ENCODE data around the gene NLRC4.
A peak's percentile ranks its signal among the peaks of the same experiment; 100 is the strongest.
"Not testable (repeated sequence)": the region's sequence is repeated elsewhere in the genome, so short reads cannot be mapped to it uniquely, and the experiment has no call there.

NLRC4 gene, protein sequence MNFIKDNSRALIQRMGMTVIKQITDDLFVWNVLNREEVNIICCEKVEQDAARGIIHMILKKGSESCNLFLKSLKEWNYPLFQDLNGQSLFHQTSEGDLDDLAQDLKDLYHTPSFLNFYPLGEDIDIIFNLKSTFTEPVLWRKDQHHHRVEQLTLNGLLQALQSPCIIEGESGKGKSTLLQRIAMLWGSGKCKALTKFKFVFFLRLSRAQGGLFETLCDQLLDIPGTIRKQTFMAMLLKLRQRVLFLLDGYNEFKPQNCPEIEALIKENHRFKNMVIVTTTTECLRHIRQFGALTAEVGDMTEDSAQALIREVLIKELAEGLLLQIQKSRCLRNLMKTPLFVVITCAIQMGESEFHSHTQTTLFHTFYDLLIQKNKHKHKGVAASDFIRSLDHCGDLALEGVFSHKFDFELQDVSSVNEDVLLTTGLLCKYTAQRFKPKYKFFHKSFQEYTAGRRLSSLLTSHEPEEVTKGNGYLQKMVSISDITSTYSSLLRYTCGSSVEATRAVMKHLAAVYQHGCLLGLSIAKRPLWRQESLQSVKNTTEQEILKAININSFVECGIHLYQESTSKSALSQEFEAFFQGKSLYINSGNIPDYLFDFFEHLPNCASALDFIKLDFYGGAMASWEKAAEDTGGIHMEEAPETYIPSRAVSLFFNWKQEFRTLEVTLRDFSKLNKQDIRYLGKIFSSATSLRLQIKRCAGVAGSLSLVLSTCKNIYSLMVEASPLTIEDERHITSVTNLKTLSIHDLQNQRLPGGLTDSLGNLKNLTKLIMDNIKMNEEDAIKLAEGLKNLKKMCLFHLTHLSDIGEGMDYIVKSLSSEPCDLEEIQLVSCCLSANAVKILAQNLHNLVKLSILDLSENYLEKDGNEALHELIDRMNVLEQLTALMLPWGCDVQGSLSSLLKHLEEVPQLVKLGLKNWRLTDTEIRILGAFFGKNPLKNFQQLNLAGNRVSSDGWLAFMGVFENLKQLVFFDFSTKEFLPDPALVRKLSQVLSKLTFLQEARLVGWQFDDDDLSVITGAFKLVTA

DNA sequence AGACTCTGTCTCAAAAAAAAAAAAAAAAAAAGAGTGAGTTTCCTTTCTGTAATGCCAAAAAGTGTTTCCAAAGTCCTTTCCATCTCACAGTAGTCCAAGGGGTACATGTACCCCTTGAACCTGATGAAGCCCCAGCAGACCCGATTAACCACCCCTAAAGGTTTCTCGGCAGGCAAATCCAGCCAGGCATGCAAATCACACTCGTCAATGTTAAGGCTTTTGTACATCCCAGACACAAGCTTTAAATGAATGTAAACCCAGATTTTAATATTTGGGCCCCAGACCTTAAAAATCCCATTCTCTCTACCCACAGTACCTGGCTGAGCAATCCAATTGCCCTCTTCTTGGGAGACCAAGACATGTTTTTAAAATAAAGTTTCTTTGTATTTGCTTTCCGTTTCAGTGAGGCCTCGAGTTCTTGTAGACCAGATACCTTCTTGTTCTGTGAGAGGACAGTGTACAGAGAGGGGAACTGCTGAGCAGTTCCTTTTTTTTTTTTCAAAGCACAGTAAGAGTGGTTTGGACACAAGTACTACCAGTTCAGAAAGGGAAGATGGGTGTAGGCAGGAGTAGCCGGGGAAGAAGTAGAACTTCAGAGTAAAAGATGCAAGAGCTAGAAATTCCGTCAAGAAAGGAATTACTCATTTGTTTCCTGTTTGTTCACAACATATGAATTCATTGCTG is at the start of gene NLRC4:
Gene NLRC4, minus strand, starts transcription at position 465 of the 684 bp plus-strand sequence. CDS start 8,111 bp downstream, outside the sequence.
- DNase-seq, result no peak

DNA sequence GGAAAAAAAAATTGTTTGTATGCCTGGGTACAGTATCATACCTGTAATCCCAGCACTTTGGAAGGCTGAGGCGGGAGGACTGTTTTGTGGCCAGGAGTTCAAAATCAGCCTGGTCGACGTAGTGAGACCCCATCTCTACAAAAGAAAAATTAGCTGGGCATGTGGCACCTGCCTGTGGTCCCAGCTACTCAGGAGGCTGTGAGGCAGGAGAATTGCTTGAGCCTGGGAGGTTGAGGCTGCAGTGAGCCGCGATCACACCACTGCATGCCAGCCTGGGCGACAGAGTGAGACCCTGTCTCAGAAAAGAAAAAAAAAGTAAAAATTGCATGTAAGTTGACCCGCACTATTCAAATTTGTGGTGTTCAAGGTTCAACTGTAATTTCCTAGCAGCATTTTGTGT is 45.9 kb upstream of the NLRC4 start:
- DNase-seq, result no peak

DNA sequence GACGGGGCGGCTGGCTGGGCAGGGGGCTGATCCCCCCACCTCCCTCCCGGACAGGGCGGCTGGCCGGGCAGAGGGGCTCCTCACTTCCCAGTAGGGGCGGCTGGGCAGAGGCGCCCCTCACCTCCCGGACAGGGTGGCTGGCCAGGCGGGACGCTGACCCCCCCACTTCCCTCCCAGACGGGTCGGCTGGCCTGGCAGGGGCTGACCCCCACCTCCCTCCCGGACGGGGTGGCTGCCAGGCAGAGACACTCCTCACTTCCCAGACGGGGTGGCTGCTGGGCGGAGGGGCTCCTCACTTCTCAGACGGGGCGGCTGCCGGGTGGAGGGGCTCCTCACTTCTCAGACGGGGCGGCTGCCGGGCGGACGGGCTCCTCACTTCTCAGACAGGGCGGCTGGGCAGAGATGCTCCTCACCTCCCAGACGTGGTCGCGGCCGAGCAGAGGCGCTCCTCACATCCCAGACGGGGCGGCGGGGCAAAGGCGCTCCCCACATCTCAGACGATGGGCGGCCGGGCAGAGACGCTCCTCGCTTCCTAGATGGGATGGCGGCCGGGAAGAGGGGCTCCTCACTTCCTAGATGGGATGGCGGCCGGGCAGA is 29.4 kb upstream of the NLRC4 start:
- DNase-seq, result not testable (repeated sequence)

DNA sequence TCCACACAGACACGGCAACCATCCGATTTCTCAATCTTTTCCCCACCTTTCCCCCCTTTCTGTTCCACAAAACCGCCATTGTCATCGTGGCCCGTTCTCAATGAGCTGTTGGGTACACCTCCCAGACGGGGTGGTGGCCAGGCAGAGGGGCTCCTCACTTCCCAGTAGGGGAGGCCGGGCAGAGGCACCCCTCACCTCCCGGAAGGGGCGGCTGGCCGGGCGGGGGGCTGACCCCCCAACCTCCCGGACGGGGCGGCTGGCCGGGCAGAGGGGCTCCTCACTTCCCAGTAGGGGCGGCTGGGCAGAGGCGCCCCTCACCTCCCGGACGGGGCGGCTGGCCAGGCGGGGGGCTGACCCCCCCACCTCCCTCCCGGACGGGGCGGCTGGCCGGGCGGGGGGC is 28.8 kb upstream of the NLRC4 start:
- DNase-seq, result not testable (repeated sequence)

DNA sequence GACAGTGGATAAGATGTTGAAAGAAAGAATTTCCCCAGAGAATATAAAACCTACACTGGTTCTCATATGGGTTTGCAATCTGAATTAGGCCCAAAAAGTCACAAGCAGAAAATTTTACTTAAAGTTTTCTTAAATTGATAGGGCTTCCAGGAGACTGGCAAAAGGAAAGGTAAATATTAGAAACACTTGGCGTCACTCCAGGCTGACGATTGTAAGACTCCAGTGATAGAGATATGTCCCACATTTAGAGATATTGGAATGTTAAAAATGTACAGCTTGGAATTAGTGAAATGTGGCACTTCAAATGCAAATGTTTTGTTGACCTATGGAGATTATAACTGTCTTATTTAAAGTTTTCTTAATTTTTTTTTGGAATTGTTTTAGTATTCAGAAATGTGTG is 27.1 kb upstream of the NLRC4 start:
- no peak for DNase-seq

DNA sequence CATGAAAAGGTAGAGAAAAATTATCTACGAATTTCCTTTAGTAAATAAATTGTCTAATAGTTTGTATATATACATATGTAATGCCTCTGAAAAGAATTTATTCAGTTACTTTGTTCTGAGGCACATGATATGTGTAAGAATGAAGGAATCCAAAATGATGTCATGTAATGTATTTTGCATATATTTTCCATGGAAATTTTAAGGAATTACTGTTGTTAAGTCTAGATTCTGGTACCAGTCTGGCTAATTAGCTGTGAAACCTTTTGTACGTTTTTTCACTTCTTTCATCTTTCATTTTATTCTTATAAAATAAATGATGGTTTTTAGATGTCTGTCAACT is 25.3 kb upstream of the NLRC4 start:
- no peak for DNase-seq

DNA sequence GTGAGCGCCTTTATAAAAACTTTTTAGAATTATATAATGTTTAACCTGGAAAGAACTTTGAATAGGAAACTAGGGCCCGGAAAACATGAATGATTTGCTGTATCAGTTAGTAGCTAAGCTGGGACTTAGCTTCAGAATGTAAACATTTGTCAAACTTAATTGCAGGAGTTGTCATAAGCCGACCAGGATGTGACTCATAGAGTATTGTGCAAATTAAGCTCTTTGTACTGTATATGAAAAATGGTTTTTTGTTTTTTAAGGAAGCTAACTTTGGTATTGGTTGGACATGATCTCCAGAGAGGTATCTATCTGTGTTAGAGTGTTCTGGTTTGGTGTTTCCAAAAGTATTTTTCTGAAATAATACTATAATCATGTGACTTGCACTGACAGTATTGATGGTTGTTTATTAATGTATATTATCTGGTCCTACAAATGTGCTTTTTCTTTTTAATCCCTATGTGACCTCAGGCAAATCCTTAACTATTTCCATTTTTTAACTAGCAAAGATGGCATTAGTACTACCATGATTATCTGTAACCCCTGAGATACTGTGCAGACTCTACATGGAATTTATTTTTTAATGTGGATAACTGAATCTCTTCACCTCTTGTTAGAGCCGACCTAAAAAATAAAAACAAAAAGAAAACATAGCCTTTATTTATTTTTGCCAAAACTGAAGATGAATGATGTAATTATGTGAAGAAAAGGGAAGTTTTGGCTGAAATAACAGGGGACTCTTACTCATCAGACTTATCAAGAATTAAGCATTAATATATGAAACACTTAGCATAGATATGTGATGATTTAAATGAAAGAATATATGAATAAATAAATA is 24.7 kb upstream of the NLRC4 start:
- no peak for DNase-seq

DNA sequence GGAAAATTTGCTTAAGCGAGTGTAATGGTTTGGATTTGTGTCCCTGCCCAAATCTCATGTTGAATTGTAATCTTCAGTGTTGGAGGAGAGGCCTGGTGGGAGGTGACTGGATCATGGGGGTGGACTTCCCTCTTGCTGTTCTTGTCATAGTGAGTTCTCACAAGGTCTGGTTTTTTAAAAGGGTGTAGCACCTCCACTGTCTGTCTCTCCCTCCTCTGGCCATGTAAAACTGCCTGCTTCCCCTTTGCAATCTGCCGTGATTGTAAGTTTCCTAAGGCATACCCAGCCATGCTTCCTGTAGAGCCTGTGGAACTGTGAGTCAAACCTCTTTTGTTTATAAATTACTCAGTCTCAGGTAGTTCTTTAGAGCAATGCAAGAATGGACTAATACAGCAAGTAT is 19.6 kb upstream of the NLRC4 start:
- no peak for DNase-seq

DNA sequence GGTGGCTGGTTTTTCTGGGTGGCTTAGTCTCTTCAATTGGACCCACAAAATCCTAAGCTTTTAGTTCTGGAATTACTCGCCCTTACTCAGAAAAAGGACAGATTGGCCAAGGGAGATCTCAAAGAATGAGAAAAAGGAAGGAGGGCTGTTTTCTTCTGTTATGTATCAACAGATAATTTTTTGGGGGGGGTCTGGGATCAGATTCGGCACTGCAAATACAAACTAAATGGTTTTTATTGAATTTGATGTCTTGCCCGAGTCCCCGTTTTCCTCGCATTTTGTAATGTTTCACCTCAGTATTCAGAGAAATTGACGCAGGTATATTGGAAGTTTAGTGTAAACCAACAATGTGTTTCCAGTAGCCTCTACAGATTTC is 13.8 kb upstream of the NLRC4 start:
- no peak for DNase-seq

DNA sequence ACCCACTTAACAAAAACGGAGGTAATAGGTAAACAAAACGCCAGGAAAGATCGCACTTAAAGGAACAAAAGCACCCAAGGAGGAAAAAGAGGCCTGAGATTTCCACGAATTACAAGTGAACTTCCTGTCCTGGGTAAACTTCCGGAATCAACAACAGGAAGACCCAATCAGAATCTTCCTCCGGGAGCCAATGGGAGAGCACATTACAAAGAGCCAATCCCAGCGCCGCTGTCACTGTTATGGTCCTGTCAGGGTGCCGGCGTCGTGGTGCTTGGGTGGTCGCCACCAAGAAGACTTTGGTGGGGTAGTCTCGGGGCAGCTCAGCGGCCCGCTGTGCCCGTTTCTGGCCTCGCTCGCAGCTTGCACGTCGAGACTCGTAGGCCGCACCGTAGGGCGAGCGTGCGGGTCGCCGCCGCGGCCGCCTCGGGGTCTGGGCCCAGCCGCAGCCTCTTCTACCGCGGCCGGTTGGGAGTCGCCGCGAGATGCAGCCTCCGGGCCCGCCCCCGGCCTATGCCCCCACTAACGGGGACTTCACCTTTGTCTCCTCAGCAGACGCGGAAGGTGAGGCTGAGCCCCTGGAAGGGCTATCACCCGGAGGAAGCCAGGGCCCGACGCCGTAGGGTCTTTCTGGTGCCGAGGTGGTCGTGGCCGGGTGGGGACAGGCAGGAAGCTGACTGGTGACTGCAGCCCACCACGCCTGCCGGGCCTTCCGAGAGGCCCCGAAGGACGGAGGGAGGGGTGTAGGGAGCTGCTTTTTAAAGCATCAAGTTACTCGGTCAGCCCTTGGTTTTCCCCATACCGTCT is 13.2 kb upstream of the NLRC4 start, which contains the start of gene YIPF4:
Gene YIPF4, plus strand, starts transcription at position 231 of the 804 bp plus-strand sequence. Its CDS starts 252 bp downstream, at position 483.
- peak; percentile 95 for DNase-seq

DNA sequence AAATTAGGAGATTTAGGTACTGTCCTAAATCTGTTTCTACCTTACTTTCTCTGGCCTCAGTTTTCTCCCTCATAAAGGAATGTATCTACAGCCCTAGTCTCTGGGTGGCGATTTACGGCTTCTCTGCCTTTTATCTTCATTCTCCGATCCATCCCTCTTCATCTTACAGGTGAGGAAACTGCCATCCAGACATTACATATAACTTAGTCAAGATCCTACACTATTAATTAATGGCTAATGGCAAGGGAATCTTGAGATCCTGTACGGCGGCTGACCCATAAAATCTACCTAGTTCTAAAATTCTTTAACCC is 12.6 kb upstream of the NLRC4 start:
- no peak for DNase-seq

DNA sequence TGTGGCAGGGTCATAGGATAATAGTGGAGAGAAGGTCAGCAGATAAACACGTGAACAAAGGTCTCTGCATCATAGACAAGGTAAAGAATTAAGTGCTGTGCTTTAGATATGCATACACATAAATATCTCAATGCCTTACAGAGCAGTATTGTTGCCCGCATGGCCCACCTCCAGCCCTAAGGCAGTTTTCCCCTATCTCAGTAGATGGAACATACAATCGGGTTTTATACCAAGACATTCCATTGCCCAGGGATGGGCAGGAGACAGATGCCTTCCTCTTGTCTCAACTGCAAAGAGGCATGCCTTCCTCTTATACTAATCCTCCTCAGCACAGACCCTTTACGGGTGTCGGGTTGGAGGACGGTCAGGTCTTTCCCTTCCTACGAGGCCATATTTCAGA is 11.1 kb upstream of the NLRC4 start:
- not testable (repeated sequence) for DNase-seq

DNA sequence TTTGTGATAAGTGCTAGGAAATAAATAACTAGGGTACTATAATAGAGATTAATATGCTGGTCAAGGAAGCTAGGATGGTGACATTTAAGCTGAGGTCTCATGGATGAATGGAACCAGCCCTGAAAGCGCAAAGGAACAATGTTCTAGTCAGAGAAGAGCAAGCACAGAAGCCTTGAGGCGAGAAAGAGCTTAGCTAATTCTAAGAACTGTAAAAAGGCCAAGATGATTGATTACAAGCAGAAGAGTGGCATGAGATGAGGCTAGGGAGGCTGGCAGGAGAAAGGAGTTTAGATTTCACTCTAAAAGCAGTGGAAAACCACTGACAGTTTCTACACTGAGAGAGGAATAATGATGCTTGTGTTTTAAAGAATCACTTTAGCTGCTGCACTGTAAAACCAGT is 9.6 kb upstream of the NLRC4 start:
- DNase-seq, result no peak

DNA sequence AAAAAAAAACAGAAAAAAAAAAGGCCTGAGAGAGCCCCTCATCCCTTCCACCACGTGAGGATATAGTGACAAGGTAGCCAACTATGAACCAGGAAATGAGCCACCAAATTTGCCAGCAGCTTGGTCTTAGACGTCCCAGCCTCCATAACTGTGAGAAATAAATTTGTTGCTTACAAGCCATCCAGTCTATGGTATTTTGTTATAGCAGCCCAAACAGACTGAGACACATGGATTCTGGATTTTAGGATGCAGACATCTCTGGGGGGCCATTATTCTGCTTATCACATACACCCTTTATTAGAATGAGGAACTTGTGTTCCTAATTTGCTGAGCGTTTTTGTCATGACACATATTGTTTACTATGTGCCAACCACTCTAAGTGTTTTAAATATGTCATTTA is 7.6 kb upstream of the NLRC4 start:
- no peak for DNase-seq

DNA sequence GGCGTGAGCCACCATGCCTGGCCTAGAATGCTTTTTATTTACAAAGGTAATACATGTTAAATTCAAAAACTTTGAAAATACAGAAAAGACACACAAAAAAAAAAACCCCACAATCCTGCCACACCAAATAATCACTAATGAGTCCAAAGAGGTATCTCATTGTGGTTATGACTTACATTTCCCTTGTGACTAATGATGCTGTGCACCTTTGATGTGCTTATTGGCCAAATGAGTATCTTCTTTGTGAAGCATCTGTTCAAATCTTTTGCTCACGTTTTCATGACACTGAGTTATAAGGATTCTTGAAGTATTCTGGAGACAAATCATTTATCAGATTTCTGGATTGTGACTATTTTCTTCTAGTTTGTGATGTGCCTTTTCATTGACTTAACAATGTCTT is 6.4 kb upstream of the NLRC4 start:
- no peak for DNase-seq

DNA sequence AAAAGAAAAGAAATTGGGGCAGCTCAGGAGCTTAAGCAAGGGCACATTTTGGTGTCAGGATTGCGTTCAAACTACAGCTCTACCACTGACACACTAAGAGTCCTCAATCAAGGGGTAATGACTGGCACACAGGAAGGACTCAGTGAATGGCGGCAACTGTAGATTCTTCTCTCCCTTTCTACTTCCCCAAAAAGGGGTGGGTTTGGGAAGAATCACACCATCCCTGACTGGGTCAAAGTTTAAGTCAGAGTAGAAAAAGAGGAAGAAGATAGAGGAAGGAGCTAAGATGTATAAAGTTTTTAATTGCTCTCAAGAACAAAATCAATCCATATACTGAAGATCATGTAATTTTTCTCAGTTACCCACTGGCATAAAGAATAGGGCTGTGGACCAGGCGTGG is 2.6 kb downstream of the NLRC4 start:
- DNase-seq, result no peak

DNA sequence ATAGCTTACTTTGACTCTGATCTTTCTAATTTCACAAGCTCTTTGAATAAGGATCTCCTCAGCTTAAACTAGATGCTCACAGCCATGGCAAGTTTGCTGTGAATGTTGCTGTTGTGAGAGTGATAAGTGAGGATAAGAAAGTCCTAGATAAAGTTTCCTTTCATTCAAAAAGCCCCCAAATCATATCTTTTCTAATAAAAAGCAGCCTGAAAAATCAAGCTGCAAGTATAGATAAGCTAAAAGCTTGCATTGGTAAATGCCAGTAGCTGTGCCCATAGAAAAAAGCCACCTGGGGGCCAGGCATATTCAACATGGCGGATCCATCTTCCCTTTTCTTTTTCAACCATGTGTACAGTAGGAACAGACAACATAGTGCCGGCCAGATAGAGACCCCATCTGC is 4.3 kb downstream of the NLRC4 start:
- DNase-seq, result no peak

DNA sequence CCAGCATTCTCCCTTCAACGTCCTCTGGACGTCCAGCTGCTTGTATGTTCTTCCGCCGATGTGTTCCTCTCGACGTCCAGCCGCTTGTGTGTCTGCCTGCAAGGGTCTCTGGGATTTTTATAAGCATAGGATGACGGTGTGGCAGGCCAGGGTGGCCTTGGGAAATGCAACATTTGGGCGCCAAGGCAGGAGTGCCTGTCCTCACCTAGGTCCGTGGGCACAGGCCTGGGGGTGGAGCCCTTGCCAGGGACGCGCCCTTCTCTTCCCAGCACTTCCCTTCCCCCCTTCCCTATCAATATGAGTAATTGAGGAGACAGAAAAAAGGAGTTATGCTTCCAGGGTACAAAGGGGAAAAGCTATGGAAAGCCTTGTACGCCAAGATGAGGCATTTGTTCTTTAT is 6.4 kb downstream of the NLRC4 start:
- DNase-seq, result no peak

DNA sequence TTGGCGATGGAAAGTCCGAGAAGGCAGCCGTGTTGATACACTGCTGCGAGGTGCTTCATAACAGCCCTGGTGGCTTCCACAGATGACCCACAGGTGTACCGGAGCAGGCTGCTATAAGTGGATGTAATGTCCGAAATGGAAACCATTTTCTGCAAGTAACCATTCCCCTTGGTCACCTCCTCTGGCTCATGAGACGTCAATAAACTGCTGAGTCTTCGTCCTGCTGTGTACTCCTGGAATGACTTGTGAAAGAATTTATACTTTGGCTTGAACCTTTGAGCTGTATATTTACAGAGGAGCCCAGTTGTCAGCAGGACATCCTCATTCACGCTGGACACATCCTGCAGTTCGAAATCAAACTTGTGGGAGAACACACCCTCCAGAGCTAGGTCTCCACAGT is 14.4 kb downstream of the NLRC4 start:
- no peak for DNase-seq

DNA sequence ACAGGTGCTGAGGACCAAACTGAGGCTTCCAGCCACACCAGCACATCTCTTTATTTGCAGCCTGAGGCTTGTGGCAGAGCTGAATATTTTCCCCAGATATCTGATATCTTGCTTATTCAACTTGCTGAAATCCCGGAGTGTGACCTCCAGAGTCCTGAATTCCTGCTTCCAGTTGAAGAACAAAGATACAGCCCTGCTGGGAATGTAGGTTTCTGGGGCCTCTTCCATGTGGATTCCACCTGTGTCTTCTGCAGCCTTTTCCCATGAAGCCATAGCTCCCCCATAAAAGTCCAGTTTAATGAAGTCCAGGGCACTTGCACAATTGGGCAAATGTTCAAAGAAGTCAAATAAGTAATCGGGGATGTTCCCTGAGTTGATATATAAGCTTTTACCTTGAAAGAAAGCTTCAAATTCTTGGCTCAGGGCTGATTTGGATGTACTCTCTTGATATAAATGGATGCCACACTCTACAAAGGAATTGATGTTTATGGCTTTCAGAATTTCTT is 14.9 kb downstream of the NLRC4 start:
- no peak for DNase-seq

DNA sequence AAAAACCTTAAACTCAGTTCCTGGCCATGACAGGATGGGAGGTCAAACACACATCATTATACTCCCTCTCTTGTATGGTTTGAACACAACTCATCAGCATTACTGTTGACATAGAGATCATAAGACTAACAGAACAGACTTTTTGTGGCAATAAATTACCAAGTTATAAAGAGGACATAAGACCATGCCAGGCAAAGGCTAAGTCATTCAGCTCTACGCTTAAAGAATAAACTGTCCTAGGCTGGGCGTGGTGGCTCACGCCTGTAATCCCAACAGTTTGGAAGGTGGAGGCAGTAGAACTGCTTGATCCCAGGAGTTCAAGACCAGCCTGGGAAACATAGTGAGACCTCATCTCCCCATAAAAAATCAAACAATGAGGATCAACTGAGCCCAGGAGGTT is 16.4 kb downstream of the NLRC4 start:
- no peak for DNase-seq

Measured in left hindlimb (tissue), 1 donor.